Measurements from ENCODE around the gene EHMT1.
"Not testable (repeated sequence)": the region's sequence is repeated elsewhere in the genome, so short reads cannot be mapped to it uniquely, and the experiment has no call there.

EHMT1 gene

DNA sequence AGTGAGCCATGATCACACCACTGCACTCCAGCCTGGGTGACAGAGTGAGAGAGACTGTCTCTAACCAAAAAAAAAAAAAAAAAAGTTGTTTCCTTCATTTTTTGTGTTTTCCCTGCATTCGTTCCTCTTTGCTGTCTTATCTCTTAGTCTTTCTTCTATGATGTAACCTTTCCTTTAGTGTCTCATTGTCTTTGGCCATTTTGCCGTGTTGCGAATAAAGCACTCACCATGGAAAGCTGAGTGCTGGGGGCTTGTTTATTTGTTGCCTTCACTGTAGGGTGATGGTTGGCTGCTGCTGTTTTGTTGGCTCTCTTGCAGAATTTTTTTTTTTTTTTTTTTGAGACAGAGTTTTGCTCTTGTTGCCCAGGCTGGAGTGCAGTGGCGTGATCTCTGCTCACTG, 7.7 kb downstream of the EHMT1 start:
- H3K27me3 ChIP-seq (ENCODE audit: insufficient read depth, poor library complexity, severe bottlenecking): no peaks in the 10 kb centered on the region
- TF ChIP-seq POLR2AphosphoS5 (IDR thresholded peaks at IDR 0.05; ENCODE audit: low read depth) (no peak), SPI1 (IDR thresholded peaks at IDR 0.05; ENCODE audit: borderline replicate concordance, low read depth) (no peak), GABPA (IDR thresholded peaks at IDR 0.05; ENCODE audit: low read depth) (no peak)
- TF ChIP-seq, protein P1, sequence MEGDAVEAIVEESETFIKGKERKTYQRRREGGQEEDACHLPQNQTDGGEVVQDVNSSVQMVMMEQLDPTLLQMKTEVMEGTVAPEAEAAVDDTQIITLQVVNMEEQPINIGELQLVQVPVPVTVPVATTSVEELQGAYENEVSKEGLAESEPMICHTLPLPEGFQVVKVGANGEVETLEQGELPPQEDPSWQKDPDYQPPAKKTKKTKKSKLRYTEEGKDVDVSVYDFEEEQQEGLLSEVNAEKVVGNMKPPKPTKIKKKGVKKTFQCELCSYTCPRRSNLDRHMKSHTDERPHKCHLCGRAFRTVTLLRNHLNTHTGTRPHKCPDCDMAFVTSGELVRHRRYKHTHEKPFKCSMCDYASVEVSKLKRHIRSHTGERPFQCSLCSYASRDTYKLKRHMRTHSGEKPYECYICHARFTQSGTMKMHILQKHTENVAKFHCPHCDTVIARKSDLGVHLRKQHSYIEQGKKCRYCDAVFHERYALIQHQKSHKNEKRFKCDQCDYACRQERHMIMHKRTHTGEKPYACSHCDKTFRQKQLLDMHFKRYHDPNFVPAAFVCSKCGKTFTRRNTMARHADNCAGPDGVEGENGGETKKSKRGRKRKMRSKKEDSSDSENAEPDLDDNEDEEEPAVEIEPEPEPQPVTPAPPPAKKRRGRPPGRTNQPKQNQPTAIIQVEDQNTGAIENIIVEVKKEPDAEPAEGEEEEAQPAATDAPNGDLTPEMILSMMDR (IDR thresholded peaks at IDR 0.05; ENCODE audit: insufficient read depth, low read length): no peak
- TF ChIP-seq, protein P2, sequence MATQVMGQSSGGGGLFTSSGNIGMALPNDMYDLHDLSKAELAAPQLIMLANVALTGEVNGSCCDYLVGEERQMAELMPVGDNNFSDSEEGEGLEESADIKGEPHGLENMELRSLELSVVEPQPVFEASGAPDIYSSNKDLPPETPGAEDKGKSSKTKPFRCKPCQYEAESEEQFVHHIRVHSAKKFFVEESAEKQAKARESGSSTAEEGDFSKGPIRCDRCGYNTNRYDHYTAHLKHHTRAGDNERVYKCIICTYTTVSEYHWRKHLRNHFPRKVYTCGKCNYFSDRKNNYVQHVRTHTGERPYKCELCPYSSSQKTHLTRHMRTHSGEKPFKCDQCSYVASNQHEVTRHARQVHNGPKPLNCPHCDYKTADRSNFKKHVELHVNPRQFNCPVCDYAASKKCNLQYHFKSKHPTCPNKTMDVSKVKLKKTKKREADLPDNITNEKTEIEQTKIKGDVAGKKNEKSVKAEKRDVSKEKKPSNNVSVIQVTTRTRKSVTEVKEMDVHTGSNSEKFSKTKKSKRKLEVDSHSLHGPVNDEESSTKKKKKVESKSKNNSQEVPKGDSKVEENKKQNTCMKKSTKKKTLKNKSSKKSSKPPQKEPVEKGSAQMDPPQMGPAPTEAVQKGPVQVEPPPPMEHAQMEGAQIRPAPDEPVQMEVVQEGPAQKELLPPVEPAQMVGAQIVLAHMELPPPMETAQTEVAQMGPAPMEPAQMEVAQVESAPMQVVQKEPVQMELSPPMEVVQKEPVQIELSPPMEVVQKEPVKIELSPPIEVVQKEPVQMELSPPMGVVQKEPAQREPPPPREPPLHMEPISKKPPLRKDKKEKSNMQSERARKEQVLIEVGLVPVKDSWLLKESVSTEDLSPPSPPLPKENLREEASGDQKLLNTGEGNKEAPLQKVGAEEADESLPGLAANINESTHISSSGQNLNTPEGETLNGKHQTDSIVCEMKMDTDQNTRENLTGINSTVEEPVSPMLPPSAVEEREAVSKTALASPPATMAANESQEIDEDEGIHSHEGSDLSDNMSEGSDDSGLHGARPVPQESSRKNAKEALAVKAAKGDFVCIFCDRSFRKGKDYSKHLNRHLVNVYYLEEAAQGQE (IDR thresholded peaks at IDR 0.05; ENCODE audit: insufficient replicate concordance, low read depth): no peak
- H3K4me3 ChIP-seq (replicated peaks; ENCODE audit: insufficient read depth, low read length): no peak overlapping the region
- peak overlapping the region; percentile 76 for H3K27ac ChIP-seq (replicated peaks)
- DNase-seq (ENCODE audit: low read depth in 1 of 2, low spot score in 1 of 2): no peak

DNA sequence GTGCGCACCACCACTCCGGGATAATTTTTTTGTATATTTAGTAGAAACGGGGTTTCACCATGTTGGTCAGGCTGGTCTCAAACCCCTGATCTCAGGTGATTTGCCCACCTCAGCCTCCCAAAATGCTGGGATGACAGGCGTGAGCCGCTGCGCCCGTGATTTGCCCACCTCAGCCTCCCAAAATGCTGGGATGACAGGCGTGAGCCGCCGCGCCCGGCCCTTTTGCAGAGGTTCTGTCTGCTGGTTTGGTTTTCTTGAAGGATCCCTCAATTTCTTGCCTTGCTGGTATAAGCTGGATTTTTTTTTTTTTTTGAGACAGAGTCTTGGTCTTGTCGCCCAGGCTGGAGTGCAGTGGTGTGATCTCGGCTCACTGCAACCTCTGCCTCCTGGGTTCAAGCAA, 8.6 kb downstream of the EHMT1 start:
- H3K27ac ChIP-seq (replicated peaks): peak overlapping the region; percentile 76
- not testable (repeated sequence) for H3K4me3 ChIP-seq (replicated peaks; ENCODE audit: insufficient read depth, low read length); DNase-seq (ENCODE audit: low read depth in 1 of 2, low spot score in 1 of 2); H3K27me3 ChIP-seq (ENCODE audit: insufficient read depth, poor library complexity, severe bottlenecking)

DNA sequence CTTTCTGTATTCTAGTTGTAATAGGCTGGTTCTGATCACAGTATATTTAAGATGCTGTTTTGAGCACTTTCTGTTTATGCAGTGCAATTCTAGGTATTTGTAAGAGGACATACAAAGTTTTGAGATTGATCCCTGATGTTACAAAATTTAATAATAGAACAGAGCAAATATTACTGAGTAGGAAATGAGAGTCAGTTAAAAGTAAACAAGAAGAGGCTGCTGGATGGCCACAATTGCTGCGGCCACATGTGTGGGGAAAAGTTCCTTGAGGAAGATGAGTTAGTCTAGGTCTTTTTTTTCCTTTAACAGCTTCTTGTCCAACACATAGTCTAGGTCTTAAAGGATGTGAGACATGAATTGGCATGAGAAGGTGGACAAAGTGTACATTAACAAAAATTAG, 11.3 kb downstream of the EHMT1 start:
- H3K27me3 ChIP-seq (ENCODE audit: insufficient read depth, poor library complexity, severe bottlenecking): no peaks in the 10 kb centered on the region
- DNase-seq (ENCODE audit: low read depth in 1 of 2, low spot score in 1 of 2): no peak
- no peak overlapping the region for H3K4me3 ChIP-seq (replicated peaks; ENCODE audit: insufficient read depth, low read length)
- TF ChIP-seq, protein P1 (IDR thresholded peaks at IDR 0.05; ENCODE audit: insufficient read depth, low read length): no peak
- TF ChIP-seq SPI1 (IDR thresholded peaks at IDR 0.05; ENCODE audit: borderline replicate concordance, low read depth) (no peak), GABPA (IDR thresholded peaks at IDR 0.05; ENCODE audit: low read depth) (no peak), POLR2AphosphoS5 (IDR thresholded peaks at IDR 0.05; ENCODE audit: low read depth) (no peak)
- TF ChIP-seq, protein P2 (IDR thresholded peaks at IDR 0.05; ENCODE audit: insufficient replicate concordance, low read depth): no peak
- H3K27ac ChIP-seq (replicated peaks): peak overlapping the region; percentile 76

DNA sequence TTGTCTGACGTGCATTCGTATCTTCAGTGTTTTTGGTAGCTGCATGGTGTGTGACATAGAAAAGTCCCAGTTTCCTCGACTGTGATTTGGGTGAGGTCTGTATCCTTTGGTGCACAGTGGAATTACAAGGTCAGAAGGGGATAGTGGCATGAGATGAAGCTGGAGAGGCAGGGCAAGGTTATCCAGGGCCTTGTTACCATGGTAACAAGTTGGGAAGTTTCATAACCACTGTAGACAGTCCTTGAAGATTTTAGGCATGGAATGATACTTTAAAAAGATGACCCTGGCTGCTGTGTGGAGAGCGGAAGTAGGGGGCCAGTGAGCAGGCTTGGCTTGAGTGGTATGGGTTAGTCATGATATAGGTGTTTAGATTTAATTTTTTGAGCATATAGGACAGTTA, 11.9 kb downstream of the EHMT1 start:
- peak overlapping the region; percentile 76; the same call in 1 of the 2 replicates for H3K27ac ChIP-seq (replicated peaks)
- DNase-seq (ENCODE audit: low read depth in 1 of 2, low spot score in 1 of 2): no peak
- no peak overlapping the region for H3K4me3 ChIP-seq (replicated peaks; ENCODE audit: insufficient read depth, low read length)

More for the DNA sequence above, 11.9 kb downstream of the EHMT1 start:
- no peak for TF ChIP-seq GABPA (IDR thresholded peaks at IDR 0.05; ENCODE audit: low read depth)
- TF ChIP-seq, protein P1 (IDR thresholded peaks at IDR 0.05; ENCODE audit: insufficient read depth, low read length): no peak
- TF ChIP-seq, protein P2 (IDR thresholded peaks at IDR 0.05; ENCODE audit: insufficient replicate concordance, low read depth): no peak
- TF ChIP-seq POLR2AphosphoS5 (IDR thresholded peaks at IDR 0.05; ENCODE audit: low read depth): no peak
- no peak for TF ChIP-seq SPI1 (IDR thresholded peaks at IDR 0.05; ENCODE audit: borderline replicate concordance, low read depth)
- H3K27me3 ChIP-seq (ENCODE audit: insufficient read depth, poor library complexity, severe bottlenecking): no peaks in the 10 kb centered on the region
